GM18907 (cell line): ENCODE results near the gene DCLK1.
"Not testable (repeated sequence)": the region's sequence is repeated elsewhere in the genome, so short reads cannot be mapped to it uniquely, and the experiment has no call there.

ENCODE experiments used
- ATAC-seq: cut with Tn5 transposase; IDR thresholded peaks from one replicate; pipeline ENCODE4 v1.9.1; 2021; ENCODE audit warnings: mild to moderate bottlenecking, moderate library complexity; ENCODE audit not compliant: unreplicated experiment

The DCLK1 gene

GRCh38 chr13:36088463-36088862 is 42.7 kb downstream of the DCLK1 start:
- no peak for ATAC-seq

- no peak for ATAC-seq
Measured at GRCh38 chr13:36088001-36088400, 43.2 kb downstream of the DCLK1 start.

GRCh38 chr13:36086117-36086516 is 45.1 kb downstream of the DCLK1 start:
- ATAC-seq, result no peak

GRCh38 chr13:36084131-36084530 is 47.1 kb downstream of the DCLK1 start:
- ATAC-seq, result no peak

- ATAC-seq, result no peak
Measured at GRCh38 chr13:36082806-36083205, 48.4 kb downstream of the DCLK1 start.

GRCh38 chr13:36082396-36082795 is 48.8 kb downstream of the DCLK1 start:
- no peak for ATAC-seq

- ATAC-seq, result no peak
Measured at GRCh38 chr13:36076211-36076610, 55.0 kb downstream of the DCLK1 start.

GRCh38 chr13:36074659-36075058 is 56.5 kb downstream of the DCLK1 start:
- ATAC-seq, result no peak

GRCh38 chr13:36072152-36072935 is 58.8 kb downstream of the DCLK1 start:
- ATAC-seq, result no peak

GRCh38 chr13:36070504-36071192 is 60.5 kb downstream of the DCLK1 start:
- ATAC-seq, result not testable (repeated sequence)

GRCh38 chr13:36069881-36070366 is 61.3 kb downstream of the DCLK1 start:
- no peak for ATAC-seq

- no peak for ATAC-seq
Measured at GRCh38 chr13:36068991-36069390, 62.2 kb downstream of the DCLK1 start.

- no peak for ATAC-seq
Measured at GRCh38 chr13:36068566-36068965, 62.6 kb downstream of the DCLK1 start.

- no peak for ATAC-seq
Measured at GRCh38 chr13:36067746-36068381, 63.3 kb downstream of the DCLK1 start.

GRCh38 chr13:36062249-36062648 is 68.9 kb downstream of the DCLK1 start:
- ATAC-seq, result no peak

- ATAC-seq, result no peak
Measured at GRCh38 chr13:36061621-36062020, 69.6 kb downstream of the DCLK1 start.

- no peak for ATAC-seq
Measured at GRCh38 chr13:36061054-36061453, 70.1 kb downstream of the DCLK1 start.

- no peak for ATAC-seq
Measured at GRCh38 chr13:36059321-36059720, 71.9 kb downstream of the DCLK1 start.

- ATAC-seq, result no peak
Measured at GRCh38 chr13:36058116-36058515, 73.1 kb downstream of the DCLK1 start.

GRCh38 chr13:36057547-36057946 is 73.6 kb downstream of the DCLK1 start:
- no peak for ATAC-seq

GRCh38 chr13:36057041-36057440 is 74.1 kb downstream of the DCLK1 start:
- no peak for ATAC-seq

- ATAC-seq, result no peak
Measured at GRCh38 chr13:36055366-36055765, 75.8 kb downstream of the DCLK1 start.
